Measurements from ENCODE around the gene ABHD4. TPM values are rescaled to one million over a fixed set of nuclear protein-coding genes. Genes with fewer than 3 reads are reported as not detected.

Gene ABHD4, protein sequence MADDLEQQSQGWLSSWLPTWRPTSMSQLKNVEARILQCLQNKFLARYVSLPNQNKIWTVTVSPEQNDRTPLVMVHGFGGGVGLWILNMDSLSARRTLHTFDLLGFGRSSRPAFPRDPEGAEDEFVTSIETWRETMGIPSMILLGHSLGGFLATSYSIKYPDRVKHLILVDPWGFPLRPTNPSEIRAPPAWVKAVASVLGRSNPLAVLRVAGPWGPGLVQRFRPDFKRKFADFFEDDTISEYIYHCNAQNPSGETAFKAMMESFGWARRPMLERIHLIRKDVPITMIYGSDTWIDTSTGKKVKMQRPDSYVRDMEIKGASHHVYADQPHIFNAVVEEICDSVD
- 34.1 and 71.0 TPM in 2 replicates for total RNA-seq (ENCODE audit: low replicate concordance)
- long read RNA-seq, transcript ABHD4-203 (7 exons, 3,366 nt) = major isoform, 61 of 69 reads
- long read RNA-seq, partial matches to known transcripts = 2 of 69 reads
- long read RNA-seq, other reads (novel, unspliced or antisense) = 6 of 69 reads

DNA sequence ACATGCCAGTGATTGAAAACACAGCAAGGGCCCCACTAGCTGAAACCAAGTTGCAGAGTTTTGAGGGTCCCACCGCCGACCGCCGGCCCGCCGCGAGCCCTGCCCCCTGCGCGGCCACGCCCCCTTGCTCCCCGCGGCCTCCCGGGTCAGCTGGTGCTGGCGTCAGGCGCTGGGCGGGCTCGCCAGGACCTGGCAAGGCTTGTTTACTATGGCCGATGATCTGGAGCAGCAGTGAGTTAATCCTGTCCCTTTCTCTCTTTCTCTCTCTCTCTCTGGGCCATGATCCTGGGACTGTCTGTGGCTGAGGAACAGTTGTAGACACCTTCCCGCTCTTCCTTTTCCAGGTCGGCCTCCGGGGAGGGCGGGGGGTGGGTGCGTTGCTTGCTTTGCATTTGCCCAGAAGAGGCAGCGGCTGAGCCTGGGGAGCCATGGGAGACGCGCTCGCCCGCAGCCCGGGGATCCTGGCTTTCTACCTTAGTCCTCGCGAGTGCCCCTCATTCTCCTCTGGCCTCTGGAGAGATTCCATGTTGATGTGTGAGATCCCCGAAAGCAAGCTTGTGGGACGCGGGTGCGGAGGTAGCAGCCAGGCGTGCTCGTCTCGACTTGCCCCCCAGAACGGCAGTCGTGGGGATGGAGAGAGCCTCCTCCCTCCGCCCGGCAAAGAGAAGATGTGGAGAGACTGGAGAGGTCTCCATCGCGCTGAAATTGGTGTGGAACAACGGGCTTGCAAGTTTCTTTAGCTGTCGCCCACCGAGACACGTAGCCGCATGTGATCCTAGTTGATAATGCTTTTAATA lies at the start of gene ABHD4:
ABHD4 (plus strand) TSS at position 202 of the 797 bp plus-strand sequence; CDS start at position 209, 7 bp downstream.
- Mint-ChIP-seq H3K27me3 (peaks cover 26% of the 10 kb centered on the region), H3K4me3 (peak within 1 kb of the TSS; percentile 98)

GRCh38 chr14:22549324-22549962 lies 48.7 kb upstream of the ABHD4 start:
- Mint-ChIP-seq H3K27ac (no peak overlapping the region), H3K36me3 (peaks cover under 1% of the 10 kb centered on the region), H3K4me1 (ENCODE audit: unreplicated experiment) (peaks cover 43% of the 10 kb centered on the region), H3K9me3 (no peaks in the 10 kb centered on the region), H3K4me3 (no peak overlapping the region), H3K27me3 (peaks cover 32% of the 10 kb centered on the region)
- TF ChIP-seq, protein P1, sequence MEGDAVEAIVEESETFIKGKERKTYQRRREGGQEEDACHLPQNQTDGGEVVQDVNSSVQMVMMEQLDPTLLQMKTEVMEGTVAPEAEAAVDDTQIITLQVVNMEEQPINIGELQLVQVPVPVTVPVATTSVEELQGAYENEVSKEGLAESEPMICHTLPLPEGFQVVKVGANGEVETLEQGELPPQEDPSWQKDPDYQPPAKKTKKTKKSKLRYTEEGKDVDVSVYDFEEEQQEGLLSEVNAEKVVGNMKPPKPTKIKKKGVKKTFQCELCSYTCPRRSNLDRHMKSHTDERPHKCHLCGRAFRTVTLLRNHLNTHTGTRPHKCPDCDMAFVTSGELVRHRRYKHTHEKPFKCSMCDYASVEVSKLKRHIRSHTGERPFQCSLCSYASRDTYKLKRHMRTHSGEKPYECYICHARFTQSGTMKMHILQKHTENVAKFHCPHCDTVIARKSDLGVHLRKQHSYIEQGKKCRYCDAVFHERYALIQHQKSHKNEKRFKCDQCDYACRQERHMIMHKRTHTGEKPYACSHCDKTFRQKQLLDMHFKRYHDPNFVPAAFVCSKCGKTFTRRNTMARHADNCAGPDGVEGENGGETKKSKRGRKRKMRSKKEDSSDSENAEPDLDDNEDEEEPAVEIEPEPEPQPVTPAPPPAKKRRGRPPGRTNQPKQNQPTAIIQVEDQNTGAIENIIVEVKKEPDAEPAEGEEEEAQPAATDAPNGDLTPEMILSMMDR (conservative IDR thresholded peaks at IDR 0.05) = no peak
- DNase-seq (ENCODE audit: extremely low spot score, unreplicated experiment) = no peak

More for the DNA sequence above, at the start of gene ABHD4:
- TF ChIP-seq, protein P1 (conservative IDR thresholded peaks at IDR 0.05) = no peak
- H3K4me1 Mint-ChIP-seq (ENCODE audit: unreplicated experiment) = peaks cover 32% of the 10 kb centered on the region
- H3K27ac Mint-ChIP-seq = peak within 1 kb of the TSS; percentile 96
- no peaks in the 10 kb centered on the region for H3K9me3 Mint-ChIP-seq
- DNase-seq (ENCODE audit: extremely low spot score, unreplicated experiment) = peak; percentile 80
- H3K36me3 Mint-ChIP-seq = peaks cover 17% of the 10 kb centered on the region

DNA sequence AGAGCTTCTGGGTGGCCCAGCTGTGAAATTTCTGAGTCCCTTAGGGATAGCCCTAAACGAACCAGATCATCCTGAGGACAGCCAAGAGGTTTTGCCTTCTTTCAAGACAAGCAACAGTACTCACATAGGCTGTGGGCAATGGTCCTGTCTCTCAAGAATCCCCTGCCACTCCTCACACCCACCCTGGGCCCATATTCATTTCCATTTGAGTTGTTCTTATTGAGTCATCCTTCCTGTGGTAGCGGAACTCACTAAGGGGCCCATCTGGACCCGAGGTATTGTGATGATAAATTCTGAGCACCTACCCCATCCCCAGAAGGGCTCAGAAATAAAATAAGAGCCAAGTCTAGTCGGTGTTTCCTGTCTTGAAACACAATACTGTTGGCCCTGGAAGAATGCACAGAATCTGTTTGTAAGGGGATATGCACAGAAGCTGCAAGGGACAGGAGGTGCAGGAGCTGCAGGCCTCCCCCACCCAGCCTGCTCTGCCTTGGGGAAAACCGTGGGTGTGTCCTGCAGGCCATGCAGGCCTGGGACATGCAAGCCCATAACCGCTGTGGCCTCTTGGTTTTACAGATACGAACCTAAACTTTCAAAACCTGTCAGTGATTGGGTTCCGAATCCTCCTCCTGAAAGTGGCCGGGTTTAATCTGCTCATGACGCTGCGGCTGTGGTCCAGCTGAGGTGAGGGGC lies 48.0 kb upstream of the ABHD4 start:
- no peaks in the 10 kb centered on the region for H3K9me3 Mint-ChIP-seq
- no peak for DNase-seq (ENCODE audit: extremely low spot score, unreplicated experiment)
- no peak overlapping the region for H3K27ac Mint-ChIP-seq
- peaks cover 43% of the 10 kb centered on the region for H3K4me1 Mint-ChIP-seq (ENCODE audit: unreplicated experiment)
- TF ChIP-seq, protein P1 (conservative IDR thresholded peaks at IDR 0.05) = no peak
- H3K27me3 Mint-ChIP-seq = peaks cover 26% of the 10 kb centered on the region
- no peak overlapping the region for H3K4me3 Mint-ChIP-seq
- H3K36me3 Mint-ChIP-seq = no peaks in the 10 kb centered on the region

DNA sequence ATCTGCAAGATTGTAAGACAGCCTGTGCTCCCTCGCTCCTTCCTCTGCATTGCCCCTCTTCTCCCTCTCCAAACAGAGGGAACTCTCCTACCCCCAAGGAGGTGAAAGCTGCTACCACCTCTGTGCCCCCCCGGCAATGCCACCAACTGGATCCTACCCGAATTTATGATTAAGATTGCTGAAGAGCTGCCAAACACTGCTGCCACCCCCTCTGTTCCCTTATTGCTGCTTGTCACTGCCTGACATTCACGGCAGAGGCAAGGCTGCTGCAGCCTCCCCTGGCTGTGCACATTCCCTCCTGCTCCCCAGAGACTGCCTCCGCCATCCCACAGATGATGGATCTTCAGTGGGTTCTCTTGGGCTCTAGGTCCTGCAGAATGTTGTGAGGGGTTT lies 46.5 kb upstream of the ABHD4 start:
- peaks cover 15% of the 10 kb centered on the region for H3K27me3 Mint-ChIP-seq
- TF ChIP-seq, protein P1 (conservative IDR thresholded peaks at IDR 0.05) = no peak
- H3K27ac Mint-ChIP-seq = no peak overlapping the region
- no peak for DNase-seq (ENCODE audit: extremely low spot score, unreplicated experiment)
- H3K9me3 Mint-ChIP-seq = no peaks in the 10 kb centered on the region
- H3K36me3 Mint-ChIP-seq = no peaks in the 10 kb centered on the region
- no peak overlapping the region for H3K4me3 Mint-ChIP-seq
- peaks cover 35% of the 10 kb centered on the region for H3K4me1 Mint-ChIP-seq (ENCODE audit: unreplicated experiment)

Data from type B pancreatic cell (in vitro differentiated cells).